Stimulated activated CD4-positive, alpha-beta T cell treated with anti-CD3 and anti-CD28 coated beads, Interleukin-1b, Interleukin-23, amount 100 ng/mL, for 1 hour (primary cell): Measurements from ENCODE around the gene FFAR2.
"Not testable (repeated sequence)": the region's sequence is repeated elsewhere in the genome, so short reads cannot be mapped to it uniquely, and the experiment has no call there.

Experiments
- DNase-seq, 2 donors: peaks; one replicate each; pipeline ENCODE4 v3.0.0-alpha.2; 2020; ENCODE audit warnings: low read depth in 2 of 2

Gene FFAR2

GRCh38 chr19:35447606-35448469 lies at the start of gene FFAR2:
FFAR2 (plus strand) TSS chr19:35448257; CDS start chr19:35449715, 1,458 bp downstream.
- DNase-seq = no peak

GRCh38 chr19:35398570-35398969 lies 49.5 kb upstream of the FFAR2 start:
- DNase-seq = no peak

- no peak for DNase-seq
Measured at GRCh38 chr19:35399231-35399630, 48.8 kb upstream of the FFAR2 start.

- no peak for DNase-seq
Measured at GRCh38 chr19:35399948-35400772, 47.9 kb upstream of the FFAR2 start.

GRCh38 chr19:35400773-35401100 lies 47.3 kb upstream of the FFAR2 start:
- DNase-seq = no peak

- DNase-seq = not testable (repeated sequence)
Measured at GRCh38 chr19:35401416-35401815, 46.6 kb upstream of the FFAR2 start.

GRCh38 chr19:35403116-35403760 lies 44.8 kb upstream of the FFAR2 start:
- no peak for DNase-seq

- DNase-seq = no peak
Measured at GRCh38 chr19:35404879-35405622, 43.0 kb upstream of the FFAR2 start.

- no peak for DNase-seq
Measured at GRCh38 chr19:35407619-35408018, 40.4 kb upstream of the FFAR2 start.

GRCh38 chr19:35408284-35409171 lies 39.5 kb upstream of the FFAR2 start:
- no peak for DNase-seq

- DNase-seq = no peak
Measured at GRCh38 chr19:35409191-35409590, 38.9 kb upstream of the FFAR2 start.

GRCh38 chr19:35410487-35410886 lies 37.6 kb upstream of the FFAR2 start:
- no peak for DNase-seq

- no peak for DNase-seq
Measured at GRCh38 chr19:35414442-35414841, 33.6 kb upstream of the FFAR2 start.

- DNase-seq = no peak
Measured at GRCh38 chr19:35416331-35416730, 31.7 kb upstream of the FFAR2 start.

- DNase-seq = no peak
Measured at GRCh38 chr19:35417278-35417677, 30.8 kb upstream of the FFAR2 start.

- DNase-seq = no peak
Measured at GRCh38 chr19:35417713-35418534, 30.1 kb upstream of the FFAR2 start.

GRCh38 chr19:35419046-35419445 lies 29.0 kb upstream of the FFAR2 start:
- no peak for DNase-seq

- DNase-seq = no peak
Measured at GRCh38 chr19:35419805-35420204, 28.3 kb upstream of the FFAR2 start.

GRCh38 chr19:35421362-35421761 lies 26.7 kb upstream of the FFAR2 start:
- no peak for DNase-seq

GRCh38 chr19:35423406-35423805 lies 24.7 kb upstream of the FFAR2 start:
- not testable (repeated sequence) for DNase-seq
